PC-9 (cell line): Measurements from ENCODE around the gene PRAMEF14. TPM values are rescaled to one million over a fixed set of nuclear protein-coding genes. Genes with fewer than 3 reads are reported as not detected.
"Not testable (repeated sequence)": the region's sequence is repeated elsewhere in the genome, so short reads cannot be mapped to it uniquely, and the experiment has no call there.

Experiments used
- BruUV-seq: library from RNA; stranded (reverse); fragments of 400-500 nt; replicated peaks from 2 replicates; lab custom pipeline; 2021; lab: Mats Ljungman, UMichigan
- CTCF ChIA-PET: fragments of 300-600 bp; sonication (Branson Sonifier 250); formaldehyde crosslinking; loops from one replicate; lab custom pipeline; 2022; ENCODE audit warnings: antibody characterized with exemption; lab: Charles Lee
- POLR2A ChIA-PET: fragments of 300-600 bp; sonication (Branson Sonifier 250); formaldehyde crosslinking; loops from one replicate; lab custom pipeline; 2022; ENCODE audit warnings: antibody characterized with exemption; ENCODE audit not compliant: unreplicated experiment; lab: Charles Lee
- DNase-seq, 2 experiments: peaks; one replicate each; pipeline versions ENCODE4 v3.0.0 to v3.0.0-alpha.2; 2015 to 2022; ENCODE audit warnings: mixed read lengths in 1 of 2
- H2AFZ ChIP-seq: fragments of 200-600 bp; sonication (generic); 2 replicates; pipeline ENCODE4 v1.8.1; 2017; ENCODE audit warnings: antibody characterized with exemption
- H3F3A ChIP-seq: fragments of 200-600 bp; sonication (generic); 2 replicates; pipeline ENCODE4 v1.8.1; 2017; ENCODE audit warnings: antibody characterized with exemption, mild to moderate bottlenecking, low read depth; ENCODE audit not compliant: insufficient read depth
- H3K27ac ChIP-seq: fragments of 200-600 bp; sonication (generic); 2 replicates; pipeline ENCODE4 v1.6.1; 2016; ENCODE audit warnings: mixed run types
- H3K27me3 ChIP-seq: fragments of 200-600 bp; sonication (generic); 2 replicates; pipeline ENCODE4 v1.6.1; 2016; ENCODE audit warnings: low read depth, mixed run types; ENCODE audit not compliant: insufficient read depth
- H3K36me3 ChIP-seq: fragments of 200-600 bp; sonication (generic); 2 replicates; pipeline ENCODE4 v1.6.1; 2016; ENCODE audit warnings: low read depth, mixed run types
- H3K4me1 ChIP-seq: fragments of 200-600 bp; sonication (generic); replicated peaks from 2 replicates; pipeline ENCODE4 v1.6.1; 2016; ENCODE audit warnings: mixed run types; ENCODE audit not compliant: insufficient read depth
- H3K4me2 ChIP-seq: fragments of 200-600 bp; sonication (generic); 2 replicates; pipeline ENCODE4 v1.6.1; 2017; ENCODE audit warnings: mixed run types
- H3K4me3 ChIP-seq: fragments of 200-600 bp; sonication (generic); 2 replicates; pipeline ENCODE4 v1.6.1; 2016; ENCODE audit warnings: mixed run types
- H3K79me2 ChIP-seq: fragments of 200-600 bp; sonication (generic); 2 replicates; pipeline ENCODE4 v1.6.1; 2017; ENCODE audit warnings: low read depth, mixed run types
- H3K9me2 ChIP-seq: fragments of 200-600 bp; sonication (generic); 2 replicates; pipeline ENCODE4 v1.8.1; 2017; ENCODE audit warnings: mild to moderate bottlenecking; ENCODE audit not compliant: insufficient read depth
- H3K9me3 ChIP-seq: fragments of 200-600 bp; sonication (generic); 2 replicates; pipeline ENCODE4 v1.8.1; 2016; ENCODE audit warnings: low read depth; ENCODE audit not compliant: insufficient read depth
- H4K20me1 ChIP-seq: fragments of 200-600 bp; sonication (generic); 2 replicates; pipeline ENCODE4 v1.8.1; 2017; ENCODE audit not compliant: insufficient read depth
- CTCF ChIP-seq: fragments of 200-600 bp; sonication (generic); conservative IDR thresholded peaks from 2 replicates; pipeline ENCODE4 v1.6.1; 2017; ENCODE audit warnings: mixed run types, antibody characterized with exemption, mild to moderate bottlenecking, moderate library complexity
- intact Hi-C: fragments of 100-400 bp; cut with micrococcal nuclease; formaldehyde crosslinking; loops from one replicate; pipeline ENCODE4 v1.10.0; 2022; ENCODE audit not compliant: unreplicated experiment
- total RNA-seq: library from RNA; stranded (reverse); gene quantifications from 2 replicates; pipeline ENCODE4 v1.2.3, GENCODE V29; 2021

The PRAMEF14 gene
- total RNA-seq, 1 experiment from 2014 or later = not detected

GRCh38 chr1:13354475-13354874 is 7.5 kb upstream of the PRAMEF14 start:
- CTCF ChIA-PET, H2AFZ ChIP-seq, H3K4me1 ChIP-seq, H3K27me3 ChIP-seq, H3K9me3 ChIP-seq, intact Hi-C loops, BruUV-seq, DNase-seq, H3K9me2 ChIP-seq, H3F3A ChIP-seq, POLR2A ChIA-PET, H3K27ac ChIP-seq, H3K79me2 ChIP-seq, H4K20me1 ChIP-seq, H3K36me3 ChIP-seq, H3K4me2 ChIP-seq, H3K4me3 ChIP-seq: not testable (repeated sequence)
- peak; percentile 43 for TF ChIP-seq CTCF

GRCh38 chr1:13353476-13353875 is 6.5 kb upstream of the PRAMEF14 start:
- H3K4me1 ChIP-seq, H3K27me3 ChIP-seq, H3K9me3 ChIP-seq, H3K4me2 ChIP-seq, intact Hi-C loops, H3K79me2 ChIP-seq, H3K9me2 ChIP-seq, POLR2A ChIA-PET, DNase-seq, CTCF ChIA-PET, H3K4me3 ChIP-seq, H3K36me3 ChIP-seq, H4K20me1 ChIP-seq, H3F3A ChIP-seq, BruUV-seq, H3K27ac ChIP-seq, H2AFZ ChIP-seq: not testable (repeated sequence)

- H3K4me1 ChIP-seq, CTCF ChIA-PET, H3F3A ChIP-seq, intact Hi-C loops, H3K27me3 ChIP-seq, H3K4me2 ChIP-seq, POLR2A ChIA-PET, H3K36me3 ChIP-seq, H3K9me3 ChIP-seq, H2AFZ ChIP-seq, H3K4me3 ChIP-seq, BruUV-seq, DNase-seq, H3K27ac ChIP-seq, H3K79me2 ChIP-seq, H3K9me2 ChIP-seq, H4K20me1 ChIP-seq: not testable (repeated sequence)
These were observed 4.4 kb downstream of the PRAMEF14 start for GRCh38 chr1:13342496-13342895.

- BruUV-seq, H2AFZ ChIP-seq, H3K79me2 ChIP-seq, H3F3A ChIP-seq, H3K4me1 ChIP-seq, H3K27ac ChIP-seq, H4K20me1 ChIP-seq, CTCF ChIA-PET, intact Hi-C loops, H3K9me3 ChIP-seq, H3K36me3 ChIP-seq, H3K9me2 ChIP-seq, H3K4me3 ChIP-seq, DNase-seq, H3K4me2 ChIP-seq, POLR2A ChIA-PET, H3K27me3 ChIP-seq: not testable (repeated sequence)
These were observed 31.7 kb downstream of the PRAMEF14 start, which contains the start of gene PRAMEF15 for GRCh38 chr1:13315281-13315680. Gene PRAMEF15, plus strand, starts transcription at chr1:13315581. Its CDS starts 2,827 bp downstream, at chr1:13318408.

GRCh38 chr1:13303239-13303638 is 43.7 kb downstream of the PRAMEF14 start, which contains the start of gene PRAMEF33:
Gene PRAMEF33, plus strand, starts transcription at chr1:13303539. Its CDS starts 2,416 bp downstream, at chr1:13305955.
- H3K9me3 ChIP-seq, BruUV-seq, H3K4me2 ChIP-seq, H4K20me1 ChIP-seq, POLR2A ChIA-PET, intact Hi-C loops, H3F3A ChIP-seq, H3K79me2 ChIP-seq, H3K27me3 ChIP-seq, H3K27ac ChIP-seq, H3K4me3 ChIP-seq, CTCF ChIA-PET, H3K9me2 ChIP-seq, H2AFZ ChIP-seq, H3K4me1 ChIP-seq, H3K36me3 ChIP-seq, DNase-seq: not testable (repeated sequence)

GRCh38 chr1:13302197-13302596 is 44.7 kb downstream of the PRAMEF14 start:
- H3K4me2 ChIP-seq, DNase-seq, H3K79me2 ChIP-seq, H3K27me3 ChIP-seq, H3F3A ChIP-seq, intact Hi-C loops, H3K9me3 ChIP-seq, H2AFZ ChIP-seq, H4K20me1 ChIP-seq, H3K36me3 ChIP-seq, BruUV-seq, POLR2A ChIA-PET, H3K4me1 ChIP-seq, H3K27ac ChIP-seq, CTCF ChIA-PET, H3K4me3 ChIP-seq, H3K9me2 ChIP-seq: not testable (repeated sequence)

- BruUV-seq, H2AFZ ChIP-seq, H4K20me1 ChIP-seq, POLR2A ChIA-PET, DNase-seq, H3K79me2 ChIP-seq, H3K9me2 ChIP-seq, H3K9me3 ChIP-seq, H3K4me2 ChIP-seq, CTCF ChIA-PET, H3K27me3 ChIP-seq, H3K4me3 ChIP-seq, H3K27ac ChIP-seq, intact Hi-C loops, H3K4me1 ChIP-seq, H3F3A ChIP-seq, H3K36me3 ChIP-seq: not testable (repeated sequence)
These were observed 48.2 kb downstream of the PRAMEF14 start for GRCh38 chr1:13298699-13299098.
